NCI-H1048 (cell line): ENCODE measurements around the gene ZACN.

Source experiments
- DNase-seq: peaks from one replicate; lab custom pipeline; 2025; lab: John Stamatoyannopoulos, UW

ZACN gene

DNA sequence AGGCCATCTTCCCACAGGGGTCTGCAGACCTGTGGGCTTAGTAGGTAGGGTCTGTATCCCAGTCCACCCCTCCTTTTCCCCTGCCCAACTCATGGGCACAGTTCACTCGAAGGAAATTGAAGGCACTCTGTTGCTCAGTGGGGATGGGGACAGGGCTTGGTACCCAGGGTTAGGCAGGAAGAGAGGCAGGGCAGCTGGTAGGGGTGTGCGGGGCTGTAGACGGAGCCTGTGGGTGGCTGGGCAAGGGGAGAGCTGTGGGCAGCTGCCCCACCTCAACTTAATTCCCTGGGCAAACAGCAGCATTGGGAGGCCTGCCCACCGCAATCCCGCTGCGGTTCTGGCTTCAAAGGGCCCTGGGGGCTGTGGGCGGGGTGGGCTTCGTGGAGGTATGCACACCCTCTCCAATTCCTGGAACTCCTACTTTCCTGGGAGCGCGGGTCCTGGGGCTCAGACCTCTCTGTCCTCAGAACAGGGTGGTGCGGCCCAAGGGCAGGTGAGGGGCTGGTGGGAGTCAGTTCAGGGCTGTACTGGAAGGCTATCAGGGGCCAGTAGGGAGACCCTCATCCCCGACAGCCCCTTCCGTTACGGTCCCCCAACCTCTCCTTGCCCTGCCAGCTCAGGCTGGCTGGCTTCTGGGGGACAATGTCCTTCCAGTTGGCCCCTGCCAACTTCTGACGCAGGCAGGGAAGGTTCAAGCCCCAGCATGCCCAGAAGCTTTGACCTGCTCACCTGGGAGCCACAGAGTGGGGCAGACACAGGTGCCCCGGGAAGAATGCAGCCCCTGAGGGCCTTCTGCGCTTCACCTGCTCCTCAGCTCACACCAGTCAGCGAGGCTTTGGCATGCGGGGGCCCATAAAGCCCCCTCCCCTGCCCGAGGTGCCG lies 53.0 kb downstream of the ZACN start:
- no peak for DNase-seq
